ENCODE measurements around the gene RNASET2. TPM values are rescaled to one million over a fixed set of nuclear protein-coding genes. Genes with fewer than 3 reads are reported as not detected.
"Not testable (repeated sequence)": the region's sequence is repeated elsewhere in the genome, so short reads cannot be mapped to it uniquely, and the experiment has no call there.

Gene RNASET2
- polyA plus RNA-seq, 6 donors from 2014 or later: 472 to 744 (median 534) TPM

- Mint-ChIP-seq H3K27ac (peak overlapping the region; percentile 99 to 100 (median 100)), H3K36me3 (peaks cover 0 to 8% of the 10 kb centered on the region in 2 donors), H3K4me3 (peak overlapping the region; percentile 94 to 100 (median 96)), H3K4me1 (peaks cover 50 to 60% (median 56%) of the 10 kb centered on the region in 3 donors), H3K27me3 (peaks cover 0 to 4% (median 0%) of the 10 kb centered on the region in 3 donors), H3K9me3 (peaks cover 0 to 3% (median 0%) of the 10 kb centered on the region in 7 donors)
- peak; percentile 53 to 60 for ATAC-seq (ENCODE audit: low read depth in 2 of 2)
- peak; percentile 79 for DNase-seq
These were observed 2.8 kb upstream of the RNASET2 start for GRCh38 chr6:166958926-166959861.

- peak overlapping the region; percentile 99 to 100 (median 100) for H3K27ac Mint-ChIP-seq
- H3K9me3 Mint-ChIP-seq: peaks cover 0 to 3% (median 0%) of the 10 kb centered on the region in 7 donors
- H3K36me3 Mint-ChIP-seq: peaks cover 0 to 8% of the 10 kb centered on the region in 2 donors
- no peak for ATAC-seq (ENCODE audit: low read depth in 2 of 2)
- H3K27me3 Mint-ChIP-seq: peaks cover 0 to 4% (median 0%) of the 10 kb centered on the region in 3 donors
- peak overlapping the region; percentile 94 to 100 (median 96) for H3K4me3 Mint-ChIP-seq
- no peak for DNase-seq
- peaks cover 60 to 73% (median 70%) of the 10 kb centered on the region in 3 donors for H3K4me1 Mint-ChIP-seq
These were observed 1.4 kb upstream of the RNASET2 start for GRCh38 chr6:166957805-166958076.

GRCh38 chr6:166957087-166957804 lies 896 bp upstream of the RNASET2 start:
- peak in 1 of 2 donors; percentile 5 for ATAC-seq (ENCODE audit: low read depth in 2 of 2)
- peaks cover 0 to 4% (median 0%) of the 10 kb centered on the region in 3 donors for H3K27me3 Mint-ChIP-seq
- peaks cover 64 to 78% (median 75%) of the 10 kb centered on the region in 3 donors for H3K4me1 Mint-ChIP-seq
- H3K9me3 Mint-ChIP-seq: peaks cover 0 to 3% (median 0%) of the 10 kb centered on the region in 7 donors
- H3K4me3 Mint-ChIP-seq: peak overlapping the region; percentile 94 to 100 (median 96)
- H3K27ac Mint-ChIP-seq: peak overlapping the region; percentile 99 to 100 (median 100)
- H3K36me3 Mint-ChIP-seq: peaks cover 0 to 8% of the 10 kb centered on the region in 2 donors
- no peak for DNase-seq

- DNase-seq (no peak), ATAC-seq (ENCODE audit: low read depth in 2 of 2) (peak; percentile 4 to 6)
- H3K4me3 Mint-ChIP-seq: peak overlapping the region; percentile 94 to 100 (median 96)
- H3K27ac Mint-ChIP-seq: peak overlapping the region; percentile 98 to 100 (median 100)
- H3K27me3 Mint-ChIP-seq: peaks cover 0 to 4% (median 0%) of the 10 kb centered on the region in 3 donors
- H3K9me3 Mint-ChIP-seq: peaks cover 0 to 3% (median 0%) of the 10 kb centered on the region in 7 donors
- H3K4me1 Mint-ChIP-seq: peaks cover 75 to 85% (median 83%) of the 10 kb centered on the region in 3 donors
- H3K36me3 Mint-ChIP-seq: peaks cover 0 to 8% of the 10 kb centered on the region in 2 donors
These were observed 396 bp downstream of the RNASET2 start for GRCh38 chr6:166955865-166956443.

- Mint-ChIP-seq H3K4me3 (peak overlapping the region; percentile 94 to 100 (median 96)), H3K27ac (peak overlapping the region; percentile 98 to 100 (median 99)), H3K27me3 (peaks cover 0 to 4% (median 0%) of the 10 kb centered on the region in 3 donors), H3K36me3 (peaks cover 5 to 11% of the 10 kb centered on the region in 2 donors), H3K4me1 (peaks cover 76 to 85% (median 83%) of the 10 kb centered on the region in 3 donors), H3K9me3 (peaks cover 0 to 3% (median 0%) of the 10 kb centered on the region in 7 donors)
- DNase-seq (peak; percentile 71), ATAC-seq (ENCODE audit: low read depth in 2 of 2) (peak; percentile 8 to 21)
These were observed 1.1 kb downstream of the RNASET2 start for GRCh38 chr6:166955121-166955864.

- H3K27ac Mint-ChIP-seq: peak overlapping the region; percentile 66 to 100 (median 98)
- H3K4me3 Mint-ChIP-seq: peak overlapping the region; percentile 94 to 100 (median 96)
- peaks cover 69 to 85% (median 77%) of the 10 kb centered on the region in 3 donors for H3K4me1 Mint-ChIP-seq
- H3K9me3 Mint-ChIP-seq: peaks cover 0 to 3% (median 0%) of the 10 kb centered on the region in 7 donors
- ATAC-seq (ENCODE audit: low read depth in 2 of 2) (no peak), DNase-seq (no peak)
- H3K27me3 Mint-ChIP-seq: peaks cover 0 to 4% (median 0%) of the 10 kb centered on the region in 3 donors
- H3K36me3 Mint-ChIP-seq: peaks cover 9 to 14% of the 10 kb centered on the region in 2 donors
These were observed 2.1 kb downstream of the RNASET2 start for GRCh38 chr6:166954118-166954713.

GRCh38 chr6:166952567-166953486 lies 3.5 kb downstream of the RNASET2 start:
- peaks cover 0 to 3% (median 0%) of the 10 kb centered on the region in 7 donors for H3K9me3 Mint-ChIP-seq
- peaks cover 9 to 14% of the 10 kb centered on the region in 2 donors for H3K36me3 Mint-ChIP-seq
- ATAC-seq (ENCODE audit: low read depth in 2 of 2) (no peak), DNase-seq (no peak)
- peak overlapping the region; percentile 53 to 100 (median 86) for H3K4me3 Mint-ChIP-seq
- H3K4me1 Mint-ChIP-seq: peaks cover 55 to 83% (median 63%) of the 10 kb centered on the region in 3 donors
- H3K27ac Mint-ChIP-seq: peak overlapping the region; percentile 73 to 100 (median 98)
- H3K27me3 Mint-ChIP-seq: peaks cover 0 to 4% (median 0%) of the 10 kb centered on the region in 3 donors

GRCh38 chr6:166952121-166952520 lies 4.2 kb downstream of the RNASET2 start:
- Mint-ChIP-seq H3K27ac (peak overlapping the region; percentile 76 to 100 (median 94)), H3K4me1 (peaks cover 49 to 76% (median 60%) of the 10 kb centered on the region in 3 donors), H3K4me3 (peak overlapping the region in 7 of 8 donors; percentile 29 to 100 (median 42)), H3K27me3 (peaks cover 0 to 4% (median 0%) of the 10 kb centered on the region in 3 donors), H3K9me3 (peaks cover 0 to 2% (median 0%) of the 10 kb centered on the region in 7 donors), H3K36me3 (peaks cover 9 to 14% of the 10 kb centered on the region in 2 donors)
- no peak for DNase-seq
- no peak for ATAC-seq (ENCODE audit: low read depth in 2 of 2)

- no peak for DNase-seq
- ATAC-seq (ENCODE audit: low read depth in 2 of 2): no peak
- Mint-ChIP-seq H3K4me1 (peaks cover 49 to 76% (median 56%) of the 10 kb centered on the region in 3 donors), H3K9me3 (peaks cover 0 to 2% (median 0%) of the 10 kb centered on the region in 7 donors), H3K27me3 (peaks cover 0 to 4% (median 0%) of the 10 kb centered on the region in 3 donors), H3K27ac (peak overlapping the region; percentile 97 to 100 (median 99)), H3K36me3 (peaks cover 9 to 14% of the 10 kb centered on the region in 2 donors), H3K4me3 (peak overlapping the region; percentile 80 to 100 (median 94))
These were observed 4.7 kb downstream of the RNASET2 start for GRCh38 chr6:166951670-166952060.

GRCh38 chr6:166950892-166951669 lies 5.3 kb downstream of the RNASET2 start:
- H3K27me3 Mint-ChIP-seq, H3K9me3 Mint-ChIP-seq: not testable (repeated sequence)
- Mint-ChIP-seq H3K4me3 (peak overlapping the region; percentile 80 to 100 (median 94)), H3K27ac (peak overlapping the region; percentile 97 to 100 (median 99)), H3K4me1 (peaks cover 49 to 76% (median 56%) of the 10 kb centered on the region in 3 donors), H3K36me3 (peaks cover 9 to 15% of the 10 kb centered on the region in 2 donors)
- ATAC-seq (ENCODE audit: low read depth in 2 of 2) (peak; percentile 83 to 84), DNase-seq (peak; percentile 89)

Measured in naive B cell (primary cell).